Neutrophil (primary cell): ENCODE results near the gene VMO1.

ENCODE experiments used
- H3K27ac ChIP-seq: fragments of 200-600 bp; sonication (generic); 2 replicates; pipeline ENCODE4 v1.5.1; 2016; ENCODE audit warnings: mild to moderate bottlenecking, moderate library complexity
- H3K27me3 ChIP-seq: fragments of 200-600 bp; sonication (generic); 2 replicates; pipeline ENCODE4 v1.6.0; 2016; ENCODE audit warnings: mild to moderate bottlenecking
- H3K36me3 ChIP-seq: fragments of 200-600 bp; sonication (generic); 2 replicates; pipeline ENCODE4 v1.5.1; 2017
- H3K4me1 ChIP-seq, 2 experiments: fragments of 200-600 bp in 1 of 2; sonication (generic) in 1 of 2; 1 replicate in 1 of 2; 2 replicates in 1 of 2; pipeline versions ENCODE4 v1.5.1 to v1.6.1; 2013 to 2016; ENCODE audit warnings: low read depth in 1 of 2, low read length in 1 of 2, mild to moderate bottlenecking in 1 of 2, moderate library complexity in 1 of 2; ENCODE audit not compliant: control insufficient read depth in 1 of 2, insufficient read depth in 1 of 2
- H3K4me3 ChIP-seq, 2 experiments: fragments of 200-600 bp in 1 of 2; sonication (generic) in 1 of 2; 1 replicate in 1 of 2; 2 replicates in 1 of 2; pipeline ENCODE4 v1.5.1; 2013 to 2016; ENCODE audit warnings: low read depth in 1 of 2, low read length in 1 of 2, mild to moderate bottlenecking in 1 of 2, moderate library complexity in 1 of 2
- H3K9me3 ChIP-seq: fragments of 200-600 bp; sonication (generic); 2 replicates; pipeline ENCODE4 v1.5.1; 2016
- CTCF ChIP-seq: fragments of 200-600 bp; sonication (generic); IDR thresholded peaks from 2 replicates; pipeline ENCODE4 v1.5.1; 2016; ENCODE audit warnings: antibody characterized with exemption

VMO1 gene

GRCh38 chr17:4766723-4767122, 19.4 kb downstream of the VMO1 start:
- no peak for TF ChIP-seq CTCF
- Histone ChIP-seq H3K4me3 (no peak overlapping the region), H3K9me3 (no peaks in the 10 kb centered on the region), H3K4me1 (peaks cover 29 to 31% of the 10 kb centered on the region in 2 experiments), H3K27me3 (peaks cover 5% of the 10 kb centered on the region), H3K36me3 (no peaks in the 10 kb centered on the region), H3K27ac (peak overlapping the region; percentile 77)

- TF ChIP-seq CTCF: no peak
- H3K27ac ChIP-seq: peak overlapping the region; percentile 77
- peaks cover 29 to 31% of the 10 kb centered on the region in 2 experiments for H3K4me1 ChIP-seq
- H3K27me3 ChIP-seq: peaks cover 4% of the 10 kb centered on the region
- H3K9me3 ChIP-seq: no peaks in the 10 kb centered on the region
- H3K36me3 ChIP-seq: no peaks in the 10 kb centered on the region
- no peak overlapping the region for H3K4me3 ChIP-seq
These were observed 20.0 kb downstream of the VMO1 start for GRCh38 chr17:4766201-4766600.

- H3K9me3 ChIP-seq: no peaks in the 10 kb centered on the region
- H3K27ac ChIP-seq: peak overlapping the region; percentile 77
- H3K4me1 ChIP-seq: peaks cover 29 to 31% of the 10 kb centered on the region in 2 experiments
- peaks cover 11% of the 10 kb centered on the region for H3K27me3 ChIP-seq
- peak; percentile 50 for TF ChIP-seq CTCF
- no peak overlapping the region for H3K4me3 ChIP-seq
- no peaks in the 10 kb centered on the region for H3K36me3 ChIP-seq
These were observed 21.6 kb downstream of the VMO1 start for GRCh38 chr17:4764595-4764994.

- Histone ChIP-seq H3K36me3 (no peaks in the 10 kb centered on the region), H3K4me1 (peaks cover 9% of the 10 kb centered on the region in 2 experiments), H3K27me3 (peaks cover 44% of the 10 kb centered on the region), H3K4me3 (no peak overlapping the region), H3K9me3 (no peaks in the 10 kb centered on the region), H3K27ac (no peak overlapping the region)
- no peak for TF ChIP-seq CTCF
These were observed 26.4 kb downstream of the VMO1 start for GRCh38 chr17:4759776-4760236.

- no peaks in the 10 kb centered on the region for H3K36me3 ChIP-seq
- peaks cover 2 to 7% of the 10 kb centered on the region in 2 experiments for H3K4me1 ChIP-seq
- no peak for TF ChIP-seq CTCF
- H3K4me3 ChIP-seq: no peak overlapping the region
- H3K9me3 ChIP-seq: no peaks in the 10 kb centered on the region
- H3K27me3 ChIP-seq: peaks cover 94% of the 10 kb centered on the region
- H3K27ac ChIP-seq: no peak overlapping the region
These were observed 32.8 kb downstream of the VMO1 start for GRCh38 chr17:4753392-4753791.

GRCh38 chr17:4751932-4752331, 34.2 kb downstream of the VMO1 start:
- no peak overlapping the region for H3K27ac ChIP-seq
- H3K36me3 ChIP-seq: no peaks in the 10 kb centered on the region
- H3K27me3 ChIP-seq: peaks cover 97% of the 10 kb centered on the region
- no peaks in the 10 kb centered on the region for H3K9me3 ChIP-seq
- no peak overlapping the region for H3K4me3 ChIP-seq
- peaks cover 9 to 10% of the 10 kb centered on the region in 2 experiments for H3K4me1 ChIP-seq
- TF ChIP-seq CTCF: no peak
